HL-60 (cell line): ENCODE measurements around the gene PROS1.

Source experiments
- DNase-seq, 2 experiments: peaks; one replicate each; pipeline ENCODE4 v3.0.0-alpha.2; 2010 to 2020; ENCODE audit warnings: low read depth in 1 of 2, low spot score in 1 of 2
- H3K27ac ChIP-seq: fragments of 250-450 bp; sonication (Bioruptor Pico); replicated peaks from 2 replicates; pipeline ENCODE4 v1.5.1; 2020; ENCODE audit warnings: mild to moderate bottlenecking, moderate library complexity
- H3K27me3 ChIP-seq: fragments of 250-450 bp; sonication (Bioruptor Pico); 2 replicates; pipeline ENCODE4 v1.5.1; 2021; ENCODE audit warnings: mild to moderate bottlenecking, moderate library complexity; ENCODE audit not compliant: insufficient read depth, poor library complexity, severe bottlenecking
- H3K4me3 ChIP-seq: replicated peaks from 2 replicates; pipeline ENCODE4 v1.5.1; 2011; ENCODE audit warnings: mild to moderate bottlenecking, control low read depth, low read length; ENCODE audit not compliant: insufficient read depth
- CTCF ChIP-seq: IDR thresholded peaks from one replicate; pipeline ENCODE4 v1.5.1; 2011; ENCODE audit warnings: low read length, control low read depth, inconsistent platforms; ENCODE audit not compliant: insufficient read depth
- GABPA ChIP-seq: IDR thresholded peaks from 2 replicates; pipeline ENCODE4 v1.6.1; 2012; ENCODE audit warnings: low read depth
- POLR2AphosphoS5 ChIP-seq: IDR thresholded peaks from 2 replicates; pipeline ENCODE4 v1.6.1; 2012; ENCODE audit warnings: low read depth
- SPI1 ChIP-seq: IDR thresholded peaks from 2 replicates; pipeline ENCODE4 v1.6.1; 2012; ENCODE audit warnings: low read depth, mild to moderate bottlenecking, borderline replicate concordance
- TF ChIP-seq, protein P1 (sequence below): IDR thresholded peaks from 2 replicates; pipeline ENCODE4 v1.6.1; 2012; ENCODE audit warnings: low read depth; ENCODE audit not compliant: insufficient replicate concordance

Gene PROS1

GRCh38 chr3:93934366-93935046, 39.2 kb downstream of the PROS1 start:
- H3K4me3 ChIP-seq = no peak overlapping the region
- no peaks in the 10 kb centered on the region for H3K27me3 ChIP-seq
- TF ChIP-seq CTCF (no peak), GABPA (no peak), POLR2AphosphoS5 (no peak), SPI1 (no peak)
- TF ChIP-seq, protein P1, sequence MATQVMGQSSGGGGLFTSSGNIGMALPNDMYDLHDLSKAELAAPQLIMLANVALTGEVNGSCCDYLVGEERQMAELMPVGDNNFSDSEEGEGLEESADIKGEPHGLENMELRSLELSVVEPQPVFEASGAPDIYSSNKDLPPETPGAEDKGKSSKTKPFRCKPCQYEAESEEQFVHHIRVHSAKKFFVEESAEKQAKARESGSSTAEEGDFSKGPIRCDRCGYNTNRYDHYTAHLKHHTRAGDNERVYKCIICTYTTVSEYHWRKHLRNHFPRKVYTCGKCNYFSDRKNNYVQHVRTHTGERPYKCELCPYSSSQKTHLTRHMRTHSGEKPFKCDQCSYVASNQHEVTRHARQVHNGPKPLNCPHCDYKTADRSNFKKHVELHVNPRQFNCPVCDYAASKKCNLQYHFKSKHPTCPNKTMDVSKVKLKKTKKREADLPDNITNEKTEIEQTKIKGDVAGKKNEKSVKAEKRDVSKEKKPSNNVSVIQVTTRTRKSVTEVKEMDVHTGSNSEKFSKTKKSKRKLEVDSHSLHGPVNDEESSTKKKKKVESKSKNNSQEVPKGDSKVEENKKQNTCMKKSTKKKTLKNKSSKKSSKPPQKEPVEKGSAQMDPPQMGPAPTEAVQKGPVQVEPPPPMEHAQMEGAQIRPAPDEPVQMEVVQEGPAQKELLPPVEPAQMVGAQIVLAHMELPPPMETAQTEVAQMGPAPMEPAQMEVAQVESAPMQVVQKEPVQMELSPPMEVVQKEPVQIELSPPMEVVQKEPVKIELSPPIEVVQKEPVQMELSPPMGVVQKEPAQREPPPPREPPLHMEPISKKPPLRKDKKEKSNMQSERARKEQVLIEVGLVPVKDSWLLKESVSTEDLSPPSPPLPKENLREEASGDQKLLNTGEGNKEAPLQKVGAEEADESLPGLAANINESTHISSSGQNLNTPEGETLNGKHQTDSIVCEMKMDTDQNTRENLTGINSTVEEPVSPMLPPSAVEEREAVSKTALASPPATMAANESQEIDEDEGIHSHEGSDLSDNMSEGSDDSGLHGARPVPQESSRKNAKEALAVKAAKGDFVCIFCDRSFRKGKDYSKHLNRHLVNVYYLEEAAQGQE = no peak
- H3K27ac ChIP-seq = no peak overlapping the region
- no peak for DNase-seq

DNA sequence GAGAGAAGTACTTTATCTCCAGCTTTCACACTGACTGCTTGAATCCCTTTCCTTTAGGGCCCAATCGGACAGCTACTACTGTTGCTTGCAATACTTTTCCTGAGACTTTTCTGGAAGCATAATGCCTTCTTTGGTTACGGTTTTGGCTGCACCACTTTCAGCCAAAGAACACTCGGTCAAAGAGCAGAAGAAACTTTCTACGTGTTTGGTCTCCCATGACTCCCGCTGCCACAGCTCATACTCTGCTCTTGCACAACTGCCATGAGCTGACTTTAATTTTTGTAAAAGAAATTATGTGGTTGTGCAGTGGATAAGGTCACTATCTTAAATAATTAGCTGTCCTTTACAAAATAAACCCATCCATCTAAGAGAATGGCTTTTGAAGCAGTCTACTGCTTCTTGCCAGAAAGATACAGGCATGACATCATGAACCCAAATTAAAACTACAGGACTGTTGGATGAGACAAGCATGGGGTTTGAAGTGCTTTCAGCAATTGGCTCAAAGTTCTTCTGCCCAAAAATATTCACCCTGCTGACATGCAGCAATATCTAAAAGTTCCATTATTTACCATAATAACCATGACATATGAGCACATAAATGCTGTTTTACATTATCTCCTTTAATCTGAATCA, 42.0 kb downstream of the PROS1 start:
- Histone ChIP-seq H3K4me3 (no peak overlapping the region), H3K27ac (no peak overlapping the region), H3K27me3 (no peaks in the 10 kb centered on the region)
- no peak for DNase-seq
- TF ChIP-seq SPI1 = no peak
- TF ChIP-seq, protein P1 = no peak
- TF ChIP-seq GABPA = no peak
- no peak for TF ChIP-seq POLR2AphosphoS5
- no peak for TF ChIP-seq CTCF

- no peak overlapping the region for H3K4me3 ChIP-seq
- no peaks in the 10 kb centered on the region for H3K27me3 ChIP-seq
- no peak overlapping the region for H3K27ac ChIP-seq
- no peak for DNase-seq
- TF ChIP-seq CTCF = no peak
- TF ChIP-seq, protein P1 = no peak
- TF ChIP-seq POLR2AphosphoS5 = no peak
- TF ChIP-seq SPI1 = no peak
- no peak for TF ChIP-seq GABPA
These were observed 43.7 kb downstream of the PROS1 start for GRCh38 chr3:93930041-93930440.
